PC-3 (cell line): ENCODE data around the gene UQCR10. TPM values are rescaled to one million over a fixed set of nuclear protein-coding genes. Genes with fewer than 3 reads are reported as not detected.

Experiments used
- ATAC-seq: fragments of 200-7000 bp; cut with Tn5 transposase; 2 replicates; pipeline ENCODE4 v1.9.1; 2020; ENCODE audit warnings: mild to moderate bottlenecking, moderate library complexity
- BruUV-seq: library from RNA; stranded (reverse); fragments of 400-500 nt; replicated peaks from 2 replicates; lab custom pipeline; 2021; lab: Mats Ljungman, UMichigan
- CTCF ChIA-PET: fragments of 300-600 bp; sonication (Branson Sonifier 250); formaldehyde crosslinking; loops from one replicate; lab custom pipeline; 2022; ENCODE audit warnings: antibody characterized with exemption; lab: Charles Lee
- POLR2A ChIA-PET: fragments of 300-600 bp; sonication (Branson Sonifier 250); formaldehyde crosslinking; loops from one replicate; lab custom pipeline; 2022; ENCODE audit warnings: antibody characterized with exemption; ENCODE audit not compliant: unreplicated experiment; lab: Charles Lee
- DNase-seq: peaks from one replicate; pipeline ENCODE4 v3.0.0-alpha.2; 2015
- H2AFZ ChIP-seq: fragments of 300-600 bp; sonication (generic); 2 replicates; pipeline ENCODE4 v1.6.0; 2016; ENCODE audit warnings: antibody characterized with exemption, low read length
- H3F3A ChIP-seq: fragments of 300-600 bp; sonication (generic); one replicate; pipeline ENCODE4 v1.6.0; 2017; ENCODE audit warnings: antibody characterized with exemption, low read length, control low read depth, mild to moderate bottlenecking; ENCODE audit not compliant: unreplicated experiment
- H3K27ac ChIP-seq: fragments of 300-600 bp; sonication (generic); 2 replicates; pipeline ENCODE4 v1.5.1; 2016; ENCODE audit warnings: mild to moderate bottlenecking, low read length
- H3K27me3 ChIP-seq: fragments of 300-600 bp; sonication (generic); 2 replicates; pipeline ENCODE4 v1.6.1; 2016; ENCODE audit warnings: low read length, mixed read lengths
- H3K36me3 ChIP-seq: fragments of 300-600 bp; sonication (generic); 2 replicates; pipeline ENCODE4 v1.6.1; 2016; ENCODE audit warnings: low read depth, mixed run types, low read length, mixed read lengths
- H3K4me1 ChIP-seq: fragments of 300-600 bp; sonication (generic); 2 replicates; pipeline ENCODE4 v1.5.1; 2016; ENCODE audit warnings: low read length; ENCODE audit not compliant: insufficient read depth
- H3K4me2 ChIP-seq: fragments of 300-600 bp; sonication (generic); 2 replicates; pipeline ENCODE4 v1.6.0; 2016; ENCODE audit warnings: low read length
- H3K4me3 ChIP-seq: fragments of 300-600 bp; sonication (generic); 2 replicates; pipeline ENCODE4 v1.5.1; 2016; ENCODE audit warnings: mild to moderate bottlenecking, low read length, mixed read lengths
- H3K79me2 ChIP-seq: fragments of 300-600 bp; sonication (generic); 2 replicates; pipeline ENCODE4 v1.6.1; 2017; ENCODE audit warnings: low read length, mixed read lengths
- H3K9ac ChIP-seq: fragments of 300-600 bp; sonication (generic); 2 replicates; pipeline ENCODE4 v1.6.0; 2016; ENCODE audit warnings: mild to moderate bottlenecking, low read length
- H3K9me2 ChIP-seq: fragments of 300-600 bp; sonication (generic); replicated peaks from 2 replicates; pipeline ENCODE4 v1.6.1; 2016; ENCODE audit warnings: mixed run types, low read length, mixed read lengths
- H3K9me3 ChIP-seq: fragments of 300-600 bp; sonication (generic); 2 replicates; pipeline ENCODE4 v1.6.1; 2016; ENCODE audit warnings: low read length, mixed read lengths
- H4K20me1 ChIP-seq: fragments of 300-600 bp; sonication (generic); 2 replicates; pipeline ENCODE4 v1.6.1; 2016; ENCODE audit warnings: low read length, mixed read lengths
- EZH2 ChIP-seq: fragments of 300-600 bp; sonication (generic); IDR thresholded peaks from one replicate; pipeline ENCODE4 v1.6.1; 2017; ENCODE audit warnings: antibody characterized with exemption, mild to moderate bottlenecking, low read length; ENCODE audit not compliant: unreplicated experiment
- EZH2phosphoT487 ChIP-seq: fragments of 300-600 bp; sonication (generic); IDR thresholded peaks from 2 replicates; pipeline ENCODE4 v1.6.1; 2018; ENCODE audit warnings: mild to moderate bottlenecking, antibody characterized with exemption, low read length, borderline replicate concordance
- intact Hi-C: fragments of 100-400 bp; cut with micrococcal nuclease; formaldehyde crosslinking; loops from 2 replicates; pipeline ENCODE4 v1.9.0; 2023
- total RNA-seq: library from RNA; depleted of rRNA; stranded (reverse); fragments of >200 nt; gene quantifications from 2 replicates; pipeline ENCODE4 v1.2.3, GENCODE V29; 2014
- TF ChIP-seq, protein P1 (sequence below): fragments of 300-600 bp; sonication (generic); conservative IDR thresholded peaks from 2 replicates; pipeline ENCODE4 v1.5.1; 2017; ENCODE audit warnings: antibody characterized with exemption, low read depth, mild to moderate bottlenecking, low read length

Gene UQCR10
- total RNA-seq, 1 experiment from 2014 or later, result 196 TPM

DNA sequence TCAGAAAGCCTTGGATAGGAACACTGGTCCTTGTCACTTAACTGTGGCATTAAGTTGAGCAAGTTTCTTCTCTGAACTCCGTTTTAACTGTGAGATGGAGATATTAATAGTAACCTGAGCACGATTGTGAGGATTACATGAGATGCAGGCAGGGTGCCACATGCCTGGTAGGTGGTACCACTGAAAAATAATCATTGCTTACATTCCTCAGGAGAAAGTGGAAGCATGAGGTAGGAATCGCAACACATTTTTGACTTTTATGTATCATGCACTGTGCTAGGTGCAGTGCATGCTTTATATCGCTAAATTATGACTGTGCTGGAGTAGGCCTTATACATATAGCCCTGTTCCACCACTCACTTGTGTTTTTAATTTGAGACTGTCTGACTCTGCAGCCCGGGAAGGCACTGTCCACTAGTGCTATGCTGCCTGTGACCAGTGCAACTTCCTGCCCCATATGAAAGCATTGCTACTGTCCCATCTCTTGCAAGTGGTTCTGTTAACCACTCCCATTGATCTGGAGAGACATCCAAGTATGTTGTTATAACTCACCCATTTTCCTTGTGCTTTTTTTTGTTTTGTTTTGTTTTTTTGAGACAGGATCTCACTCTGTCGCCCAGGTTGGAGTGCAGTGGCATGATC is 1.0 kb downstream of the UQCR10 start:
- DNase-seq (no peak), ATAC-seq (no peak)
- Histone ChIP-seq H3K79me2 (peaks cover 41% of the 10 kb centered on the region), H4K20me1 (no peaks in the 10 kb centered on the region), H3K9me3 (no peaks in the 10 kb centered on the region), H3F3A (no peaks in the 10 kb centered on the region), H3K4me2 (peak overlapping the region; percentile 91), H3K36me3 (peaks cover 5% of the 10 kb centered on the region), H3K9me2 (no peaks in the 10 kb centered on the region), H3K4me3 (peak overlapping the region; percentile 100), H3K4me1 (peaks cover 17% of the 10 kb centered on the region), H3K27ac (0 out of 2 replicates have a peak overlapping the region, but pooled peaks have one; percentile 79), H2AFZ (no peak overlapping the region), H3K27me3 (no peaks in the 10 kb centered on the region), H3K9ac (peak overlapping the region; percentile 99)
- ChIA-PET POLR2A (no interaction called here), CTCF (no interaction called here)
- BruUV-seq, result no TSS peak
- TF ChIP-seq, protein P1, sequence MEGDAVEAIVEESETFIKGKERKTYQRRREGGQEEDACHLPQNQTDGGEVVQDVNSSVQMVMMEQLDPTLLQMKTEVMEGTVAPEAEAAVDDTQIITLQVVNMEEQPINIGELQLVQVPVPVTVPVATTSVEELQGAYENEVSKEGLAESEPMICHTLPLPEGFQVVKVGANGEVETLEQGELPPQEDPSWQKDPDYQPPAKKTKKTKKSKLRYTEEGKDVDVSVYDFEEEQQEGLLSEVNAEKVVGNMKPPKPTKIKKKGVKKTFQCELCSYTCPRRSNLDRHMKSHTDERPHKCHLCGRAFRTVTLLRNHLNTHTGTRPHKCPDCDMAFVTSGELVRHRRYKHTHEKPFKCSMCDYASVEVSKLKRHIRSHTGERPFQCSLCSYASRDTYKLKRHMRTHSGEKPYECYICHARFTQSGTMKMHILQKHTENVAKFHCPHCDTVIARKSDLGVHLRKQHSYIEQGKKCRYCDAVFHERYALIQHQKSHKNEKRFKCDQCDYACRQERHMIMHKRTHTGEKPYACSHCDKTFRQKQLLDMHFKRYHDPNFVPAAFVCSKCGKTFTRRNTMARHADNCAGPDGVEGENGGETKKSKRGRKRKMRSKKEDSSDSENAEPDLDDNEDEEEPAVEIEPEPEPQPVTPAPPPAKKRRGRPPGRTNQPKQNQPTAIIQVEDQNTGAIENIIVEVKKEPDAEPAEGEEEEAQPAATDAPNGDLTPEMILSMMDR, result no peak
- TF ChIP-seq EZH2phosphoT487 (no peak), EZH2 (no peak)
- intact Hi-C loops, result loop anchor here (10.0 kb wide), 1 partner anchor 137 kb away; no protein-coding TSS in a partner anchor

DNA sequence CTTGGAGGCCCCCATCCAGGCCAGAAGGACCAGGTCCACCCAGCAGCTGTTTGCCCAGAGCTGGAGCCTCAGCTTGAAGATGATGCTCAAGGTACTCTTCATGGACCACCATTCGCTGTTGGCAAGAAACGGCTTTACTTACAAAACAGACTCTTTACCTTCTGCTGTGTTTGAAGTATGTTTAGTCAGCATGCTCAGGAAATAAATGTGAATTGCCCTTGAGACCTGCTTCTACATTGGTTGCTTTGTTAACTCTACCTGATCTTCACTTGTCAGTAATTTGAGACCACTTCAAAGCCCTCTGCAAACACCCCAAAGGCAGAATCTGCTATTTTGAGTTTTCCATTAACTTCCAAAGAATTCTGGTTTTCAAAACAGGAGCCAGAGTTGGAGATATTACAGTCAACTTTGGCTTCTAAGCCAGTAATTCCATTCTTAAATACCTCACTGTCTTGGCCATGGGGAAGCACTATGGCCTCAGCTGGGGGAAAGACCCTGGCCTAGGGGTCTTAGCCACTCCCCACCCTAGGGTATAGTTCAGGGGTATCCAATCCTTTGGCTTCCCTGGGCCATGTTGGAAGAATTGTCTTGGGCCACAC is 2.7 kb downstream of the UQCR10 start:
- DNase-seq, result no peak
- Histone ChIP-seq H4K20me1 (no peaks in the 10 kb centered on the region), H2AFZ (no peak overlapping the region), H3K9me3 (no peaks in the 10 kb centered on the region), H3K27ac (no peak overlapping the region), H3K9me2 (no peaks in the 10 kb centered on the region), H3K4me3 (no peak overlapping the region), H3K4me2 (no peak overlapping the region; the same call in 1 of the 2 replicates), H3F3A (no peaks in the 10 kb centered on the region), H3K4me1 (peaks cover 21% of the 10 kb centered on the region), H3K36me3 (peaks cover 5% of the 10 kb centered on the region), H3K9ac (no peak overlapping the region), H3K27me3 (no peaks in the 10 kb centered on the region), H3K79me2 (peaks cover 41% of the 10 kb centered on the region)
- no TSS peak for BruUV-seq
- CTCF ChIA-PET, result no interaction called here
- TF ChIP-seq EZH2 (no peak), EZH2phosphoT487 (no peak)
- TF ChIP-seq, protein P1, result no peak
- no peak for ATAC-seq
- intact Hi-C loops, result loop anchor here (10.0 kb wide), 2 partner anchors 65 to 135 kb away; partner anchors contain the start of gene ASCC2
- POLR2A ChIA-PET, result no interaction called here
